AG09319 (cell line): Measurements from ENCODE around the gene F7.
"Not testable (repeated sequence)": the region's sequence is repeated elsewhere in the genome, so short reads cannot be mapped to it uniquely, and the experiment has no call there.

Experiments
- DNase-seq: peaks from one replicate; pipeline ENCODE4 v3.0.0-alpha.2; 2010; ENCODE audit warnings: low read depth; ENCODE audit errors: extremely low read depth
- CTCF ChIP-seq: IDR thresholded peaks from 2 replicates; pipeline ENCODE4 v1.5.1; 2011; ENCODE audit warnings: low read depth, mild to moderate bottlenecking, inconsistent platforms, low read length, moderate library complexity

The F7 gene

GRCh38 chr13:113078902-113079780 lies 26.4 kb upstream of the F7 start:
- no peak for TF ChIP-seq CTCF
- DNase-seq = no peak

- not testable (repeated sequence) for DNase-seq
Observed at GRCh38 chr13:113079781-113080080, 25.9 kb upstream of the F7 start.

GRCh38 chr13:113080361-113080831 lies 25.2 kb upstream of the F7 start:
- no peak for DNase-seq
- TF ChIP-seq CTCF = no peak

GRCh38 chr13:113080901-113081521 lies 24.6 kb upstream of the F7 start:
- TF ChIP-seq CTCF = no peak

GRCh38 chr13:113082198-113083021 lies 23.2 kb upstream of the F7 start:
- no peak for TF ChIP-seq CTCF
- DNase-seq = no peak

More at GRCh38 chr13:113080901-113081521, 24.6 kb upstream of the F7 start:
- no peak for DNase-seq

GRCh38 chr13:113083022-113083373 lies 22.6 kb upstream of the F7 start:
- no peak for DNase-seq
- no peak for TF ChIP-seq CTCF

- TF ChIP-seq CTCF = no peak
- DNase-seq = no peak
Observed at GRCh38 chr13:113083402-113084061, 22.1 kb upstream of the F7 start.
